Breast epithelium (tissue), 3 donors: ENCODE data around the gene SSU72.

Source experiments
- POLR2AphosphoS5 ChIP-seq, 3 donors: sonication (generic); formaldehyde crosslinking; IDR thresholded peaks; one replicate each; pipeline ENCODE4 v1.6.1; 2017; ENCODE audit warnings: antibody characterized with exemption in 3 of 3
- TF ChIP-seq, protein P1 (sequence below), 3 donors: fragments of 450-650 bp; IDR thresholded peaks; one replicate each; pipeline ENCODE4 v1.5.1; 2016 to 2017; ENCODE audit warnings: antibody characterized with exemption in 3 of 3, mild to moderate bottlenecking in 3 of 3, moderate library complexity in 3 of 3

DNA sequence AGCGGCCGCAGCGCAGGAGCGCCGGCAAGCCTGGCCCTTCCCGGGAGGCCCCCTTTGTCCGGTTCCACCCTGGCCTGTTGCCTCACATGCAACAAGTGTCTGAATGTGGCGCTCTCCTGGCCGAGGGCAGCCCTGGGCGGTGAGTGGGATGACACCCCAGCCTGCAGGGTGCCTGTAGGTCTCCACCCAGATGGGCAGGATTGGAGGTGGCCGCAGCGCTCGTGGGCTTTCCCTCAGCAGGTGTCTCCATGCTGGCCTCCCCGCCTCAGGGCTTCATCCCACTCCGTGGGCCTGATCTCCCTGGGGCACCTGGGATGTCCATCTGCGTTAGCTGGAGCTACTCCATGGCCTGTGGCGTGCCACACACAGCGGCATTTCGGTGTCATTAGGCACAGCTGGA is 42.2 kb upstream of the SSU72 start:
- TF ChIP-seq POLR2AphosphoS5 (IDR thresholded peaks at IDR 0.05) = no peak
- TF ChIP-seq, protein P1, sequence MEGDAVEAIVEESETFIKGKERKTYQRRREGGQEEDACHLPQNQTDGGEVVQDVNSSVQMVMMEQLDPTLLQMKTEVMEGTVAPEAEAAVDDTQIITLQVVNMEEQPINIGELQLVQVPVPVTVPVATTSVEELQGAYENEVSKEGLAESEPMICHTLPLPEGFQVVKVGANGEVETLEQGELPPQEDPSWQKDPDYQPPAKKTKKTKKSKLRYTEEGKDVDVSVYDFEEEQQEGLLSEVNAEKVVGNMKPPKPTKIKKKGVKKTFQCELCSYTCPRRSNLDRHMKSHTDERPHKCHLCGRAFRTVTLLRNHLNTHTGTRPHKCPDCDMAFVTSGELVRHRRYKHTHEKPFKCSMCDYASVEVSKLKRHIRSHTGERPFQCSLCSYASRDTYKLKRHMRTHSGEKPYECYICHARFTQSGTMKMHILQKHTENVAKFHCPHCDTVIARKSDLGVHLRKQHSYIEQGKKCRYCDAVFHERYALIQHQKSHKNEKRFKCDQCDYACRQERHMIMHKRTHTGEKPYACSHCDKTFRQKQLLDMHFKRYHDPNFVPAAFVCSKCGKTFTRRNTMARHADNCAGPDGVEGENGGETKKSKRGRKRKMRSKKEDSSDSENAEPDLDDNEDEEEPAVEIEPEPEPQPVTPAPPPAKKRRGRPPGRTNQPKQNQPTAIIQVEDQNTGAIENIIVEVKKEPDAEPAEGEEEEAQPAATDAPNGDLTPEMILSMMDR (IDR thresholded peaks at IDR 0.05) = no peak
